ENCODE results near the gene GNG7. TPM values are rescaled to one million over a fixed set of nuclear protein-coding genes. Genes with fewer than 3 reads are reported as not detected.

GNG7 gene
- total and polyA plus RNA-seq, 2 donors (not counting 3 experiments of a cell fraction or from before 2014, with no cell fraction given): 0.29 to 0.84 TPM

- Histone ChIP-seq H3K27ac (ENCODE audit: insufficient read depth, low read depth, low read length) (no peak overlapping the region), H2AFZ (ENCODE audit: low read depth, low read length) (no peak overlapping the region), H3K4me1 (ENCODE audit: control insufficient read depth, extremely low read depth, insufficient read depth, low read length) (peaks cover 5% of the 10 kb centered on the region), H3K4me3 (replicated peaks in 1 of 3; ENCODE audit: insufficient read depth in 1 of 3, low read depth in 1 of 3, low read length in 3 of 3) (no peak overlapping the region), H3K9ac (replicated peaks; ENCODE audit: extremely low read depth, insufficient read depth, low read length) (no peak overlapping the region), H3K4me2 (ENCODE audit: insufficient read depth, low read length) (no peak overlapping the region), H3K9me1 (replicated peaks; ENCODE audit: control insufficient read depth, extremely low read depth, insufficient read depth, low read length) (no peaks in the 10 kb centered on the region), H3K36me3 (ENCODE audit: control insufficient read depth in 2 of 2, extremely low read depth in 1 of 2, insufficient read depth in 2 of 2, low read length in 2 of 2) (no peaks in the 10 kb centered on the region), H4K20me1 (replicated peaks; ENCODE audit: control insufficient read depth, extremely low read depth, insufficient read depth, low read length) (no peaks in the 10 kb centered on the region), H3K79me2 (ENCODE audit: control insufficient read depth, insufficient read depth, low read length) (no peaks in the 10 kb centered on the region), H3K27me3 (ENCODE audit: control insufficient read depth in 2 of 2, insufficient read depth in 2 of 2, low read length in 2 of 2) (no peaks in the 10 kb centered on the region), H3K9me3 (replicated peaks; ENCODE audit: control insufficient read depth, insufficient read depth, low read length) (no peaks in the 10 kb centered on the region)
- intact Hi-C loops (cut with micrococcal nuclease) (loop anchor here (5.0 to 10.0 kb wide), 3 partner anchors 70 to 340 kb away; no protein-coding TSS in a partner anchor), dilution Hi-C loops (cut with MboI; ENCODE audit: extremely low pct_ligation_motif_present, low sequenced_read_pairs) (no loop called here)
- no peak for DNase-seq (ENCODE audit: low read depth, low spot score)
- BruUV-seq (replicated peaks): no TSS peak
- no peak for FAIRE-seq
- no peak for TF ChIP-seq POLR2AphosphoS5 (IDR thresholded peaks at IDR 0.05; ENCODE audit: insufficient read depth, low read depth, low read length)
- TF ChIP-seq POLR2A (IDR thresholded peaks at IDR 0.05; ENCODE audit: low read depth, low read length): no peak
- no peak for TF ChIP-seq FOS (IDR thresholded peaks at IDR 0.05; ENCODE audit: borderline replicate concordance, insufficient read depth, low read length)
- no peak for TF ChIP-seq EZH2 (IDR thresholded peaks at IDR 0.05; ENCODE audit: borderline replicate concordance, low read depth, low read length, severe bottlenecking)
- ChIA-PET CTCF (interaction anchor here (0.5 to 6.4 kb wide), 8 partner anchors 8 to 585 kb away, joined by 3 to 209 read pairs (median 14); partner anchors contain the start of gene GADD45B), POLR2A (interaction anchor here (0.6 to 2.8 kb wide), 2 partner anchors 12 to 136 kb away, joined by 4 to 29 read pairs; partner anchors contain the start of gene GADD45B)
Measured at GRCh38 chr19:2612619-2613249, 89.8 kb downstream of the GNG7 start.

Data from endothelial cell of umbilical vein (primary cell).